Peyer's patch (tissue), 4 donors: ENCODE data around the gene LRCH4. TPM values are rescaled to one million over a fixed set of nuclear protein-coding genes. Genes with fewer than 3 reads are reported as not detected.
A peak's percentile ranks its signal among the peaks of the same experiment; 100 is the strongest.

Source experiments
- DNase-seq, 3 donors: peaks; one replicate each; pipeline ENCODE4 v3.0.0-alpha.2; 2017 to 2019
- H3K27ac ChIP-seq, 4 donors: fragments of 200-600 bp; sonication (generic); one replicate each; pipeline ENCODE4 v1.5.1; 2016 to 2019
- H3K27me3 ChIP-seq, 2 donors: fragments of 200-600 bp; sonication (generic); one replicate each; pipeline ENCODE4 v1.5.1; 2019
- H3K36me3 ChIP-seq, 3 donors: fragments of 200-600 bp; sonication (generic); one replicate each; pipeline ENCODE4 v1.5.1; 2016 to 2019
- H3K4me1 ChIP-seq, 4 donors: fragments of 200-600 bp; sonication (generic); one replicate each; pipeline ENCODE4 v1.5.1; 2016 to 2019
- H3K4me3 ChIP-seq, 4 donors: fragments of 200-600 bp; sonication (generic); 1 replicate in 3 of 4; 2 replicates in 1 of 4; pipeline ENCODE4 v1.5.1; 2016 to 2019; ENCODE audit warnings: mild to moderate bottlenecking in 1 of 4
- H3K9me3 ChIP-seq, 4 donors: fragments of 200-600 bp; sonication (generic); one replicate each; pipeline ENCODE4 v1.5.1; 2016 to 2019; ENCODE audit warnings: mild to moderate bottlenecking in 1 of 4
- CTCF ChIP-seq, 6 experiments: fragments of 450-650 bp in 4 of 6; fragments of 200-600 bp in 2 of 6; sonication (generic) in 1 of 6; IDR thresholded peaks; one replicate each; pipeline ENCODE4 v1.5.1; 2017 to 2019; ENCODE audit warnings: antibody characterized with exemption in 6 of 6, mild to moderate bottlenecking in 3 of 6, moderate library complexity in 1 of 6
- POLR2A ChIP-seq, 2 donors: fragments of 450-650 bp; IDR thresholded peaks; one replicate each; pipeline ENCODE4 v1.5.1; 2017; ENCODE audit warnings: antibody characterized with exemption in 2 of 2, mild to moderate bottlenecking in 2 of 2, moderate library complexity in 2 of 2
- total RNA-seq, 4 donors: library from RNA; depleted of rRNA; stranded (reverse); fragments of >200 nt; gene quantifications; one replicate each; pipeline ENCODE4 v1.1.0, GENCODE V29; 2016

The LRCH4 gene
- 100 to 1,000 TPM in 3 of 4 donors, 10 to 100 TPM in 1; 76.7 to 232 (median 156) TPM for total RNA-seq

GRCh38 chr7:100585511-100586265, at the start of gene LRCH4:
TSS of gene LRCH4 (minus strand) at chr7:100586129. CDS start at chr7:100586100, 29 bp downstream.
- Histone ChIP-seq H3K36me3 (peaks cover 0 to 21% (median 0%) of the 10 kb centered on the region in 3 donors), H3K4me3 (peak within 1 kb of the TSS; percentile 92 to 95 (median 92)), H3K27ac (peak within 1 kb of the TSS; percentile 98 to 100 (median 99)), H3K4me1 (peaks cover 8 to 32% (median 13%) of the 10 kb centered on the region in 4 donors), H3K9me3 (no peaks in the 10 kb centered on the region), H3K27me3 (no peaks in the 10 kb centered on the region)
- DNase-seq: peak; percentile 75 to 86 (median 85)
- peak in 1 of 6 experiments; percentile 16 for TF ChIP-seq CTCF (IDR thresholded peaks at IDR 0.05)
- TF ChIP-seq POLR2A (IDR thresholded peaks at IDR 0.05): peak; percentile 97 to 99

DNA sequence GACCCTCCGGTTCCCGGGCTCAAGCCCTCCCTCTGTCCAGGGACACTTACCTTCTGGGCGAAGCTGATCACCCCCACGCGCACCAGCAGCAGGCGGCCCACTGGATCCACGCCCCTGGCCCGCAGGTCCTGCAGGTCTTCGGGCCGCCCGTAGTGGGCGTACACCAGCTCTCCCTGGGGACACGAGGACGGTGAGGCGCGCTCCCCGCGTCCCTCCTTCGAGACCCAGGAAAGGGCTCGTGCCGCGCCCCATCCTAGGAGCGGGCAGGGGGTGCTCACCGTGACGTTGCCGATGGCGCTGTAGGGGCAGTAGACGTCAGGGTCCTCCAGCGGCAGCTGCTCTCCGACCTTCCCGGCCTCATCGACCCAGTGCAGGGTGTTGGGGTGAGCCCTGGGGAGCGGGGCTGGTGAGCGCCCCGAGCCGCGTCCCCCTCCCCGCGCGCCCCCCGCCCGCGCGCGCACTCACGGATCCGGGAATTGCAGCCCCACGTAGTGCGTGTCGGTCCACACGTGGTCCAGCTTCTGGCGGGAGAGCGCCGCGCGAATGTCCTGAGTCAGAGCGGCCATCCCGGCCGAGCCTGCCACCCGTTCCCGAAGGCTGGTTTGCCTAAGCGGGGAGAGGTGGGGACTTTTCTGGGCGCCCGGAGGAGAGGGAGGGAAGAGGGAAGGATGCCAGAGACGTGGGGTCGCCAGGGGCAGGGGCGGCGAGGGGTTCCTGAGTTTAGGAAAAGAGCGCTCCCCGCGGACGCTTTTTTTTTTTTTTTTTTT, 47.2 kb upstream of the LRCH4 start:
- DNase-seq: peak; percentile 73 to 83 (median 75)
- H3K4me3 ChIP-seq: peak overlapping the region; percentile 49 to 75 (median 68)
- H3K9me3 ChIP-seq: no peaks in the 10 kb centered on the region
- peaks cover 0 to 9% (median 3%) of the 10 kb centered on the region in 4 donors for H3K4me1 ChIP-seq
- no peaks in the 10 kb centered on the region for H3K27me3 ChIP-seq
- TF ChIP-seq POLR2A (IDR thresholded peaks at IDR 0.05) (no peak), CTCF (IDR thresholded peaks at IDR 0.05) (peak in 5 of 6 experiments; percentile 9 to 58 (median 38))
- peak overlapping the region in 3 of 4 donors; percentile 13 to 72 (median 55) for H3K27ac ChIP-seq
- no peaks in the 10 kb centered on the region for H3K36me3 ChIP-seq

DNA sequence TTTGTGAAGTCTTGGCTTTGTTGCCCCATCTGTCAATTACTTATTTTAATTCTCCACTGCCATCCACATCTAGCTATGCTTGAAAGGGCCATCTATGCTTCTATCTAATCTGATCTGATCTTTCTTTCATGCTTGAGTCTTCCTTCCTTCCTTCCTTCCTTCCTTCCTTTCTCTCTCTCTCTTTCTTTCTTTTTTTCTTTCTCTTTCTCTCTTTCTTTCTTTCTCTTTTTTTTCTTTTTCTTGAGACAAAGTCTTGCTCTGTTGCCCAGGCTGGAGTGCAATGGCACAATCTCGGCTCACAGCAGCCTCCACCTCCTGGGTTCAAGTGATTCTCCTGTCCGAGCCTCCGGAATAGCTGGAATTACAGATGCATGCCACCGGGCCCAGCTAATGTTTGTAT, 44.1 kb upstream of the LRCH4 start:
- no peak for TF ChIP-seq CTCF (IDR thresholded peaks at IDR 0.05)
- TF ChIP-seq POLR2A (IDR thresholded peaks at IDR 0.05): no peak
- no peak for DNase-seq
- Histone ChIP-seq H3K27me3 (no peaks in the 10 kb centered on the region), H3K9me3 (no peaks in the 10 kb centered on the region), H3K4me1 (peaks cover 0 to 21% (median 9%) of the 10 kb centered on the region in 4 donors), H3K27ac (no peak overlapping the region), H3K4me3 (no peak overlapping the region), H3K36me3 (no peaks in the 10 kb centered on the region)

- H3K36me3 ChIP-seq: no peaks in the 10 kb centered on the region
- no peak for DNase-seq
- H3K27me3 ChIP-seq: no peaks in the 10 kb centered on the region
- TF ChIP-seq POLR2A (IDR thresholded peaks at IDR 0.05): no peak
- TF ChIP-seq CTCF (IDR thresholded peaks at IDR 0.05): peak in 1 of 6 experiments; percentile 6
- peaks cover 0 to 21% (median 9%) of the 10 kb centered on the region in 4 donors for H3K4me1 ChIP-seq
- H3K4me3 ChIP-seq: no peak overlapping the region
- H3K27ac ChIP-seq: no peak overlapping the region
- no peaks in the 10 kb centered on the region for H3K9me3 ChIP-seq
Observed at GRCh38 chr7:100629117-100629716, 43.3 kb upstream of the LRCH4 start.

GRCh38 chr7:100627238-100627549, 41.3 kb upstream of the LRCH4 start:
- Histone ChIP-seq H3K4me3 (peak overlapping the region in 2 of 4 donors; percentile 35), H3K4me1 (peaks cover 0 to 12% (median 6%) of the 10 kb centered on the region in 4 donors), H3K9me3 (no peaks in the 10 kb centered on the region), H3K27ac (peak overlapping the region; percentile 51 to 71 (median 62)), H3K27me3 (no peaks in the 10 kb centered on the region), H3K36me3 (no peaks in the 10 kb centered on the region)
- no peak for DNase-seq
- TF ChIP-seq CTCF (IDR thresholded peaks at IDR 0.05) (no peak), POLR2A (IDR thresholded peaks at IDR 0.05) (no peak)
